ENCODE data around the gene CENPN.

DNA sequence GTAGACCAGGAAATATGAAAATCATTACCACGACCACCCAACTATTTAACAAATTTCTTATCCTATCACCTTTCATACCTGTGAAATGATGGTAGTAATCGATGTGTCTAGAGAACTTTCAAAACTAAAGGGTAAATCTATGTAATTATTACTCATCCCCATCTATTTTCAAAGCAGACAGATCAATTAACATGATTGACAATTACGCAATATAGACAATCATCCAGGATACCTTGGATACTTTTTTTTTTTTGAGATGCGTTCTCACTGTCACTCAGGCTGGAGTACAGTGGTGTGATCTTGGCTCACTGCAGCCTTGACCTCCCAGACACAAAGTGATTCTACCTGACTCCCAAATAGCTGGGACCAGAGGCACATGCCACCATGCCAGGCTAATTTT is 74.0 kb downstream of the CENPN start:
- TF ChIP-seq CTCF (conservative IDR thresholded peaks at IDR 0.05 in 1 of 2, IDR thresholded peaks at IDR 0.05 in 1 of 2; ENCODE audit: extremely low read depth in 1 of 2, insufficient read depth in 1 of 2, low read depth in 1 of 2, low read length in 2 of 2) = no peak
- no peak for TF ChIP-seq EZH2 (IDR thresholded peaks at IDR 0.05; ENCODE audit: borderline replicate concordance, low read length)
